Epithelial cell of proximal tubule (primary cell): ENCODE data around the gene PBX2. TPM values are rescaled to one million over a fixed set of nuclear protein-coding genes. Genes with fewer than 3 reads are reported as not detected.

Experiments used
- DNase-seq: peaks from one replicate; pipeline ENCODE4 v3.0.0-alpha.2; 2011; ENCODE audit warnings: low read depth
- H3K4me3 ChIP-seq: 2 replicates; pipeline ENCODE4 v1.5.1; 2011; ENCODE audit warnings: low read depth, mild to moderate bottlenecking, low read length
- total RNA-seq: library from RNA; depleted of rRNA; stranded (reverse); fragments of >200 nt; gene quantifications from 2 replicates; pipeline ENCODE4 v1.2.3, GENCODE V29; 2015
- TF ChIP-seq, protein P1 (sequence below): conservative IDR thresholded peaks from 2 replicates; pipeline ENCODE4 v1.5.1; 2012; ENCODE audit warnings: low read depth, mild to moderate bottlenecking, low read length

PBX2 gene, protein sequence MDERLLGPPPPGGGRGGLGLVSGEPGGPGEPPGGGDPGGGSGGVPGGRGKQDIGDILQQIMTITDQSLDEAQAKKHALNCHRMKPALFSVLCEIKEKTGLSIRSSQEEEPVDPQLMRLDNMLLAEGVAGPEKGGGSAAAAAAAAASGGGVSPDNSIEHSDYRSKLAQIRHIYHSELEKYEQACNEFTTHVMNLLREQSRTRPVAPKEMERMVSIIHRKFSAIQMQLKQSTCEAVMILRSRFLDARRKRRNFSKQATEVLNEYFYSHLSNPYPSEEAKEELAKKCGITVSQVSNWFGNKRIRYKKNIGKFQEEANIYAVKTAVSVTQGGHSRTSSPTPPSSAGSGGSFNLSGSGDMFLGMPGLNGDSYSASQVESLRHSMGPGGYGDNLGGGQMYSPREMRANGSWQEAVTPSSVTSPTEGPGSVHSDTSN
- 38.3 and 44.5 TPM in 2 replicates for total RNA-seq

- H3K4me3 ChIP-seq, result peak within 1 kb of the TSS; percentile 82
- DNase-seq, result no peak
- TF ChIP-seq, protein P1, sequence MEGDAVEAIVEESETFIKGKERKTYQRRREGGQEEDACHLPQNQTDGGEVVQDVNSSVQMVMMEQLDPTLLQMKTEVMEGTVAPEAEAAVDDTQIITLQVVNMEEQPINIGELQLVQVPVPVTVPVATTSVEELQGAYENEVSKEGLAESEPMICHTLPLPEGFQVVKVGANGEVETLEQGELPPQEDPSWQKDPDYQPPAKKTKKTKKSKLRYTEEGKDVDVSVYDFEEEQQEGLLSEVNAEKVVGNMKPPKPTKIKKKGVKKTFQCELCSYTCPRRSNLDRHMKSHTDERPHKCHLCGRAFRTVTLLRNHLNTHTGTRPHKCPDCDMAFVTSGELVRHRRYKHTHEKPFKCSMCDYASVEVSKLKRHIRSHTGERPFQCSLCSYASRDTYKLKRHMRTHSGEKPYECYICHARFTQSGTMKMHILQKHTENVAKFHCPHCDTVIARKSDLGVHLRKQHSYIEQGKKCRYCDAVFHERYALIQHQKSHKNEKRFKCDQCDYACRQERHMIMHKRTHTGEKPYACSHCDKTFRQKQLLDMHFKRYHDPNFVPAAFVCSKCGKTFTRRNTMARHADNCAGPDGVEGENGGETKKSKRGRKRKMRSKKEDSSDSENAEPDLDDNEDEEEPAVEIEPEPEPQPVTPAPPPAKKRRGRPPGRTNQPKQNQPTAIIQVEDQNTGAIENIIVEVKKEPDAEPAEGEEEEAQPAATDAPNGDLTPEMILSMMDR, result no peak
These were observed at the start of gene PBX2 for GRCh38 chr6:32190054-32190851. TSS of gene PBX2 (minus strand) at chr6:32190202. CDS start at chr6:32189915, 287 bp downstream.

- H3K4me3 ChIP-seq, result no peak overlapping the region
- TF ChIP-seq, protein P1, result no peak
- no peak for DNase-seq
These were observed 49.5 kb upstream of the PBX2 start for GRCh38 chr6:32239462-32239861.

DNA sequence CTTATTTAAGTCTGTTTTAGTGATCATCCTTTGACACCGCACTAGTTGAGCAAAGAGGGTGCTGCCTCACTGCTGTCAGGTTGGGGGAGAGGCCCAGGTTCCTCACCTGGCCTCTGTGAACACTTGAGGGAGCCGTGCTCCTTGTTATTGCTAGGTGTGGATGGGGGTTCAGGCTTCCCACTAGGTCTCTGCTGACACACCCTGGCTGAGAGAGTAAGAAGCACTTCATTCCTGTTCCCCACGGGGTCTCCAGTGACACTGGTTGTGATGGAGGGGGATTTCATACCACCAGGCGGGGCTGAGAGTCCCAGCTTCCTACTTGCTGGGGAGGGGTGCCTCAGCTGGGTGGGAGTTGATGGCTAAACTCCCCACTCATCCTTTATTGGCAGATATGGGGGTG lies 44.9 kb upstream of the PBX2 start:
- TF ChIP-seq, protein P1, result no peak
- no peak for DNase-seq
- H3K4me3 ChIP-seq, result no peak overlapping the region

DNA sequence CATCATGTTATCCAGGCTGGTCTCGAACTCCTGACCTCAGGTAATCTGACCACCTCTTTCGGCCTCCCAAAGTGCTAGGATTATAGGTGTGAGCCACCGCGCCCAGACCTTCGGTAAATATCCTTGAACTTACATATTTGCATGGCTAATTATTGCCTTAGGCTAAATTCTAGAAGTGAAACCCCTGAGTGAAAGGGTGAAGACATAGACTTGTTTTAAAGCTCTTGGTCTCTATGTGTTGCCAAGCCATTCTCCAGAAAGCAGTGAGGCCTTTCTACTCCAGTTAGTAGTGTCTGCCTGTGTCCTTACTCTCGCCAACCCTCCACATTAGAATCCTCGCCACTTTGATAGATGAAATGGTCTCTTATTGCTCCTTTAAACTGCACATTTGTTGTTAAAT lies 36.4 kb upstream of the PBX2 start:
- TF ChIP-seq, protein P1, result no peak
- no peak for DNase-seq
- no peak overlapping the region for H3K4me3 ChIP-seq

GRCh38 chr6:32224696-32225095 lies 34.7 kb upstream of the PBX2 start:
- H3K4me3 ChIP-seq, result no peak overlapping the region
- TF ChIP-seq, protein P1, result no peak
- DNase-seq, result no peak

GRCh38 chr6:32223258-32224235 lies 33.5 kb upstream of the PBX2 start, which contains the start of gene NOTCH4:
TSS of gene NOTCH4 (minus strand) at chr6:32224067. CDS start at chr6:32223928, 139 bp downstream.
- TF ChIP-seq, protein P1, result no peak
- no peak within 1 kb of the TSS for H3K4me3 ChIP-seq
- DNase-seq, result no peak
